Keratinocyte (primary cell): ENCODE results near the gene LRRC8C.

ENCODE experiments used
- CTCF ChIP-seq, 3 experiments: IDR thresholded peaks in 1 of 3; conservative IDR thresholded peaks in 1 of 3; optimal IDR thresholded peaks in 1 of 3; 2 replicates in 2 of 3; 3 replicates in 1 of 3; pipeline versions ENCODE3 to v1.5.1; 2011; ENCODE audit warnings: low read length in 3 of 3, mild to moderate bottlenecking in 3 of 3, moderate library complexity in 2 of 3, control low read depth in 1 of 3, inconsistent platforms in 1 of 3; ENCODE audit not compliant: insufficient read depth in 2 of 3; ENCODE audit errors: extremely low read depth in 1 of 3
- EZH2 ChIP-seq: IDR thresholded peaks from one replicate; pipeline ENCODE4 v1.6.1; 2012; ENCODE audit warnings: inconsistent platforms, mild to moderate bottlenecking, low read length, moderate library complexity

- TF ChIP-seq EZH2 (no peak), CTCF (optimal IDR thresholded peaks at IDR 0.05 in 1 of 3, IDR thresholded peaks at IDR 0.05 in 1 of 3, conservative IDR thresholded peaks at IDR 0.05 in 1 of 3; ENCODE audit: extremely low read depth in 1 of 3, insufficient read depth in 2 of 3, low read length in 3 of 3) (no peak)
These were observed 16.9 kb downstream of the LRRC8C start for GRCh38 chr1:89649783-89650182.
